Measurements from ENCODE around the gene ART3.

The ART3 gene

DNA sequence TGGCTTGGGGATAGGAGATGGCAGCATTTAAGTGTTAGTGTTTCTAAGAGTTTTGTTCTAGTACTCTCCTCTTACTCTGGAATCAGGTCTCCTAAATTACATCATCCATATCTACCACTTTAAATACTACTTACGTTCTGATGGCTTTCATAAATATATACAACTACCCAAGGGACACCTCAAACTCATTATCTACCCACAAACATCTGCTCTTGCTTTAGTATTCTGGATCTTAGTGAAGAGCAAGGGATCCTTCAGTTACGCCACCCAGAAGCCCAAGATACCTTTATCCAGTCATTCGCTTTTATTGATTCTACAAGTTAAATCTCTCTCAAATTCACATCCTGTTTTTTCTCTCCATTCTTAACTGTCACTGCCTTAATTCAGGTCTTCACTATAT, 66.7 kb downstream of the ART3 start:
- in situ Hi-C loops (cut with MboI; ENCODE audit: low sequenced_read_pairs): no loop called here

DNA sequence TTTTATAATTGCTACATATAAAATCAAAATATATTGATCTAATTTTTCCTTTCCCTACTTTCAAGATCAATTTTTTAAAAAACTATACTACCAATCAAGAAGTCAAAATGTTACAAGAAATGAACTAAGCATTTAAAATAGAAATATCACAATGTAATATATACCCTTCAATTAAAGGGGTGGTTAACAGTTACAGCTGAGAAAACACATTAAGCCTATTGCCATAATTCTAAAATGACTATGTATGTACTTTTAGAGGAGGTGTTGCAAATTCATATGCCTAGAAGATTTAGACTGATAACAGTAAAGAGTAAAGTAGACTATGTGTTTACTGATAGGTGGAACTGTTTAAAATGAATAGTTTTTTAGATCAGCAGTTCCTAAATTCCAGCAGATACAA, 70.0 kb downstream of the ART3 start:
- in situ Hi-C loops (cut with MboI; ENCODE audit: low sequenced_read_pairs): no loop called here

DNA sequence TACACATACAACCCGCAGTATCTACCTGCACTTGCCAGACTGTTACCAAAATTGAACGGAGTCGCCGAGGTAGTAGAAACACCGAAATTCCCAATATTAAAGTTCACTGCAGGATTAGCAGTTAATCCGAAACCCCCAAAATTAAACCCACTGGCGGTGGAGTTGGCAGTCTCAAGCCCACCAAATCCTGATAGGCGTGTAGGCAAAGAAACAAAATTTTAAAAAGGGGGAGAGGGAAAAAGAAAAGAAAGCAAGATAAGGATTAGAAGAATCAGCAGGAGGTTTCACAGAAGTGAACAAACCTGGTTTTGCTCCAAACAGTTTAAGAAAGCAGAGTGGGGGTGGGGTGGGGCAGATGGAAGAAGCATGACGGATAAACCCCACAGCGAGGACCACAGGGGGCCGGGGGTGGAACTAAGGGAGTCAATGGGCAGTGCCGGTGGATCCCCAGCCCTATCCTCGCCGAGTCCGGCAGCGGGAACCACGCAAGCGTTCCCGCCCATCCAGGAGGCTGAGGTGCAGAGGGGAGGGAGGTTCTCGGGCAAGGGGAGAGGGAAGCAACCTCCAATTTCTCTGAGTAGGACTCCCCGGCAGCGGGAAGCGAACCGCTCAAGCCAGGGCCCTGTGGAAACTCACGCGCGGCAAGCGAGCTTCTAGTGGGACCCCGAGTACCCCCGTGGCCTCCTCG, 73.1 kb downstream of the ART3 start:
- in situ Hi-C loops (cut with MboI; ENCODE audit: low sequenced_read_pairs): no loop called here

DNA sequence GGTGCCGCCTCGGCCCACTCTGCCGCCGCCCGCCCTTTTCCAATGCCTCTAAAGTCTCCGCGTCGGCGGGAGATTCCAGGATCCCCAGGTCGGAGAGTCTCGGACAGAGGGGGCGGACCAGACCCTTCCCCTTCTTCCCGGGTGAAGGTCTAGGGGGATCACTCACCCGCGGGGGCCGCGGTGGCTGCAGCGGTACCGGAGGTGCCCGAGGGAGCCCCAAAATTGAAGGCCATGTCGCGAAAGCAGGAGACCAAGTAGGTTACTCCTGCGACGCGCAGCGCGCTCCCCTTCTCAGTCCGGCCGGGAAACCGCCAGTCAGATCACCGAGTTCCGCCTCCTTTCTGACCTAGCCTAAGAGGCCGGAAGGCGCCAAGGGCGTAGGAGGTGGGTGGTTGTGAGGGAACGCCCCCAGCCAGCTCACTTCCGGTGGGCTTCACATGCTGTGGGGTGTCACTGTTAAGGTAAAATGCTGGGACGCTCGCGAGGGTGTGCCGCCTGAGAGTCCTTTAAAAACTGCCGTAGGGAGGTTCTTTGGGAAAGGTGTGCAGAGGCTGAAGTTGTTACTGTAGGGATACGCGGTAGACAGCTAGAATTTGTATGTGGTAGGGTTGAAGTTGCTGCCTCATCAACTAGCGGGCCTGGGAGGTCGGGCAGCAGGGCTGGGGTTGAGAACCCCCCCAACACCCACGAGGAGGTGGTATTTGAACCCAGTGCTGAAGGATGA, 73.8 kb downstream of the ART3 start, which contains the start of gene NUP54:
TSS of gene NUP54 (minus strand) at position 256 of the 724 bp plus-strand sequence. CDS start at position 233, 23 bp downstream.
- in situ Hi-C loops (cut with MboI; ENCODE audit: low sequenced_read_pairs): no loop called here

DNA sequence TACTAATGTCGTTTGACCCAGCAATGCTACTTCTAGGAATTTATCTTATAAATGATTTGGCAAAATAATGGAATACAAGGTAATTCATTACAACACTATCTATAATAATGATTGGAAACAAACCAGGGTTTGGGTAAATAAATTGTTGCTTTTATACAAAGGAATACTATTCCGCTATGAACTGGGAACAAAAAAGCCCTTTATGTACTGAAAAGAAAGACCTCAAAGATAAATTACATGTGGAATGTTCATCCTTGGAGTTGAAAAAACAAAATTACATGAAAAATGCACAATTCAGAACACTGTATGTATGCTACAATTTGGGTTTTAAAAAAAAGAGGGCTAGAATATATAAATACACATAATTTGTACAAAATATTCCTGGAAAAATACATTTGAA, 78.8 kb downstream of the ART3 start:
- in situ Hi-C loops (cut with MboI; ENCODE audit: low sequenced_read_pairs): no loop called here

DNA sequence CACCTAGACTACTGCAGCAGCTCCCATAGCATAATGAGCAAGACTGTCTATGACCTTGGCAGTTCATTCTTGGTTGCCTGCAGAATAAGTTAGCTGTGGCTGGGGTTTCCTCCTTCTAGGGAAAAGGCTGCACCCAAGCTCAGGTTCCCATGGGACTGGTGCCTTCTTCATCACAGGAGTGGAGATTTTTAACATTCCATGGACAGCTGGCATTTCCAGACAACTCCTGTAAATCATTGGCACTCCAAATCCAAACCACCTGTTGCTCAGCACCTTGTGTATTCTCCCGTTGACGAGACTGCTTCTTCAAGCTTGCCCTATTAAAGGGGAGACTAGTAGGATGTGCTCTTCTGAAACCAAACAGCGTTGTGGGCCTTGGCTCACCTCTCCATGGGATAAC, 81.5 kb downstream of the ART3 start:
- in situ Hi-C loops (cut with MboI; ENCODE audit: low sequenced_read_pairs): no loop called here

DNA sequence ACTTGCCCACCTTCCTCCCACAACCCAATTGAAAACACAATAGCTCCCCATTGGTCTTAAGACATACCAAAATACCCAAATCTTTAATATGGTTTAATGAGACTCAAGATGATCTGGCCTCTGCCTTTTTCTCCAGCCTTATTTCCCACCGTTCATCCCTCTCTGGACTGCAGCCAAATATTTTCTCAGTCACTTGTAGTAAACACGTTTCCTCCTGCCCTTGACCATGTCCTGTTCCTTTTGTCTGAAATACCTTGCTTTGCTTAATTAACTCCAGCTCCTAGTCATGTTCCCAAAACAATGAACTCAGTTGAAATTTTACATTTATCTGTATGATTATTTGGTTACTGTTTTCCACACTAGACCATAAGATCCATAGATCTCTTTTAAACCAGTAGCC, 82.1 kb downstream of the ART3 start:
- in situ Hi-C loops (cut with MboI; ENCODE audit: low sequenced_read_pairs): no loop called here

DNA sequence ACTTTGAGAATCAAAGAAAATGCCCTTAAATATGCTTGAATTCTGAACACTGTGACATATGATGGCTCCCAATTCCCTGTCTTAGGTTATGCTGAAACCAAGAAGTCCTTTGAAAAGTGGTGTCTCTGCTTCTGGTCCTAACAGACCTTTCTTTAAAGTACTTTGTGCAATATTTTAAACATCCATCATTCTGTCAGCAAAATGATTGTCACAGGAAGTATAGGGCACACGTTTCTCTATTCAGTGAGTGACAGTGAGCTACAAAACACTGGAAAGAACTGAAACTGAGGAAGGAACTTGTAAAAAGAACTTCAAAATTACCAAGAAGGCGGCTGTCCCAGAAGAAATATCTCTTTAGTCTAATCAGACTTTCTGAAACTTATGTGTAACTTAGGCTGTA, 85.8 kb downstream of the ART3 start:
- in situ Hi-C loops (cut with MboI; ENCODE audit: low sequenced_read_pairs): no loop called here

All from HL-60/S4 (cell line).